Measurements from ENCODE around the gene PURB.
"Not testable (repeated sequence)": the region's sequence is repeated elsewhere in the genome, so short reads cannot be mapped to it uniquely, and the experiment has no call there.

DNA sequence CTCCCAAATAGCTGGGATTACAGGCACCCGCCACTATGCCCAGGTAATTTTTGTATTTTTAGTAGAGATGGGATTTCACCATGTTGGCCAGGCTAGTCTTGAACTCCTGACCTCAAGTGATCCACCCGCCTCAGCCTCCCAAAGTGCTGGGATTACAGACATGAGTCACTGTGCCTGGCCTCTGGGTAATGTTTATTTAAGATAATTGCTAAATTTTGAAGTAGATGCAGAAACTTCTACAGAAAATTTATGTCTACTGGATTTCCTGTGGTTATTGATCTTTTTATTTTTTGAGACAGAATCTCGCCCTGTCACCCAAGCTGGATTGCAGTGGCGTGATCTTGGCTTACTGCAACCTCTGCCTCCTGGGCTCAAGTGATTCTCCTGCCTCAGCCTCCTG lies 23.4 kb downstream of the PURB start:
- TF ChIP-seq, protein P1, sequence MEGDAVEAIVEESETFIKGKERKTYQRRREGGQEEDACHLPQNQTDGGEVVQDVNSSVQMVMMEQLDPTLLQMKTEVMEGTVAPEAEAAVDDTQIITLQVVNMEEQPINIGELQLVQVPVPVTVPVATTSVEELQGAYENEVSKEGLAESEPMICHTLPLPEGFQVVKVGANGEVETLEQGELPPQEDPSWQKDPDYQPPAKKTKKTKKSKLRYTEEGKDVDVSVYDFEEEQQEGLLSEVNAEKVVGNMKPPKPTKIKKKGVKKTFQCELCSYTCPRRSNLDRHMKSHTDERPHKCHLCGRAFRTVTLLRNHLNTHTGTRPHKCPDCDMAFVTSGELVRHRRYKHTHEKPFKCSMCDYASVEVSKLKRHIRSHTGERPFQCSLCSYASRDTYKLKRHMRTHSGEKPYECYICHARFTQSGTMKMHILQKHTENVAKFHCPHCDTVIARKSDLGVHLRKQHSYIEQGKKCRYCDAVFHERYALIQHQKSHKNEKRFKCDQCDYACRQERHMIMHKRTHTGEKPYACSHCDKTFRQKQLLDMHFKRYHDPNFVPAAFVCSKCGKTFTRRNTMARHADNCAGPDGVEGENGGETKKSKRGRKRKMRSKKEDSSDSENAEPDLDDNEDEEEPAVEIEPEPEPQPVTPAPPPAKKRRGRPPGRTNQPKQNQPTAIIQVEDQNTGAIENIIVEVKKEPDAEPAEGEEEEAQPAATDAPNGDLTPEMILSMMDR (IDR thresholded peaks at IDR 0.05), result not testable (repeated sequence)
- not testable (repeated sequence) for TF ChIP-seq POLR2A (IDR thresholded peaks at IDR 0.05)
